Measurements from ENCODE around the gene EFNA5. TPM values are rescaled to one million over a fixed set of nuclear protein-coding genes. Genes with fewer than 3 reads are reported as not detected.

The EFNA5 gene
- polyA plus RNA-seq, 1 donor from 2014 or later: 4.2 TPM

DNA sequence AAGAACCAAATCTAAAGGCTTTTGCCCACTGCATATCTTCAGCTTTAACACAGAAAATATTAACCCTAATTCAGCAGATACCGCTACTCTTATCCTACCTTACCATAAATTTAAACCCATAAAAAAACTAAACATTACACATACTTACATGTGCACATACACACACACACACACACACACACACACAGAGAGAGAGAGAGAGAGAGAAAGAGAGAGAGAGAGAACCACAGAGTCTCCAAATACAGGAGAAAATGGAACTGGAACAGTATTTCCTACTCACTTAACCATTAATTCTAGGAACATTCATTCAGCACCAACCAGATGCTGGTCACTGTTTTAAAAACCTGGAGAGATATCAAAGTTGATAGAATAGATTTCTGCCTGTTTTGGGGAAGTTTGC lies 53.7 kb downstream of the EFNA5 start:
- Histone ChIP-seq H3K9me2 (ENCODE audit: insufficient read depth, low read length) (no peaks in the 10 kb centered on the region), H3K4me3 (ENCODE audit: low read length) (no peak overlapping the region), H3K36me3 (ENCODE audit: insufficient read depth, low read length) (no peaks in the 10 kb centered on the region), H3K79me2 (replicated peaks; ENCODE audit: insufficient read depth, low read length) (peaks cover 42% of the 10 kb centered on the region), H3K27me3 (ENCODE audit: insufficient read depth, low read depth, low read length) (no peaks in the 10 kb centered on the region), H3K9ac (ENCODE audit: low read length) (no peak overlapping the region), H3F3A (ENCODE audit: insufficient read depth, low read length, poor library complexity, severe bottlenecking) (no peaks in the 10 kb centered on the region), H3K4me2 (ENCODE audit: low read length) (no peak overlapping the region), H3K9me3 (ENCODE audit: low read length) (no peaks in the 10 kb centered on the region), H4K20me1 (ENCODE audit: insufficient read depth) (no peaks in the 10 kb centered on the region), H2AFZ (ENCODE audit: low read depth, low read length) (no peak overlapping the region), H3K27ac (ENCODE audit: low read length) (no peak overlapping the region)
- TF ChIP-seq, protein P1, sequence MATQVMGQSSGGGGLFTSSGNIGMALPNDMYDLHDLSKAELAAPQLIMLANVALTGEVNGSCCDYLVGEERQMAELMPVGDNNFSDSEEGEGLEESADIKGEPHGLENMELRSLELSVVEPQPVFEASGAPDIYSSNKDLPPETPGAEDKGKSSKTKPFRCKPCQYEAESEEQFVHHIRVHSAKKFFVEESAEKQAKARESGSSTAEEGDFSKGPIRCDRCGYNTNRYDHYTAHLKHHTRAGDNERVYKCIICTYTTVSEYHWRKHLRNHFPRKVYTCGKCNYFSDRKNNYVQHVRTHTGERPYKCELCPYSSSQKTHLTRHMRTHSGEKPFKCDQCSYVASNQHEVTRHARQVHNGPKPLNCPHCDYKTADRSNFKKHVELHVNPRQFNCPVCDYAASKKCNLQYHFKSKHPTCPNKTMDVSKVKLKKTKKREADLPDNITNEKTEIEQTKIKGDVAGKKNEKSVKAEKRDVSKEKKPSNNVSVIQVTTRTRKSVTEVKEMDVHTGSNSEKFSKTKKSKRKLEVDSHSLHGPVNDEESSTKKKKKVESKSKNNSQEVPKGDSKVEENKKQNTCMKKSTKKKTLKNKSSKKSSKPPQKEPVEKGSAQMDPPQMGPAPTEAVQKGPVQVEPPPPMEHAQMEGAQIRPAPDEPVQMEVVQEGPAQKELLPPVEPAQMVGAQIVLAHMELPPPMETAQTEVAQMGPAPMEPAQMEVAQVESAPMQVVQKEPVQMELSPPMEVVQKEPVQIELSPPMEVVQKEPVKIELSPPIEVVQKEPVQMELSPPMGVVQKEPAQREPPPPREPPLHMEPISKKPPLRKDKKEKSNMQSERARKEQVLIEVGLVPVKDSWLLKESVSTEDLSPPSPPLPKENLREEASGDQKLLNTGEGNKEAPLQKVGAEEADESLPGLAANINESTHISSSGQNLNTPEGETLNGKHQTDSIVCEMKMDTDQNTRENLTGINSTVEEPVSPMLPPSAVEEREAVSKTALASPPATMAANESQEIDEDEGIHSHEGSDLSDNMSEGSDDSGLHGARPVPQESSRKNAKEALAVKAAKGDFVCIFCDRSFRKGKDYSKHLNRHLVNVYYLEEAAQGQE (IDR thresholded peaks at IDR 0.05; ENCODE audit: borderline replicate concordance): no peak
- no peak for TF ChIP-seq MXI1 (conservative IDR thresholded peaks at IDR 0.05; ENCODE audit: poor library complexity, severe bottlenecking)
- TF ChIP-seq RAD21 (conservative IDR thresholded peaks at IDR 0.05): no peak
- TF ChIP-seq EZH2 (IDR thresholded peaks at IDR 0.05; ENCODE audit: borderline replicate concordance, insufficient read depth, low read length, poor library complexity, severe bottlenecking): no peak
- TF ChIP-seq SMC3 (conservative IDR thresholded peaks at IDR 0.05; ENCODE audit: poor library complexity): no peak
- TF ChIP-seq, protein P2, sequence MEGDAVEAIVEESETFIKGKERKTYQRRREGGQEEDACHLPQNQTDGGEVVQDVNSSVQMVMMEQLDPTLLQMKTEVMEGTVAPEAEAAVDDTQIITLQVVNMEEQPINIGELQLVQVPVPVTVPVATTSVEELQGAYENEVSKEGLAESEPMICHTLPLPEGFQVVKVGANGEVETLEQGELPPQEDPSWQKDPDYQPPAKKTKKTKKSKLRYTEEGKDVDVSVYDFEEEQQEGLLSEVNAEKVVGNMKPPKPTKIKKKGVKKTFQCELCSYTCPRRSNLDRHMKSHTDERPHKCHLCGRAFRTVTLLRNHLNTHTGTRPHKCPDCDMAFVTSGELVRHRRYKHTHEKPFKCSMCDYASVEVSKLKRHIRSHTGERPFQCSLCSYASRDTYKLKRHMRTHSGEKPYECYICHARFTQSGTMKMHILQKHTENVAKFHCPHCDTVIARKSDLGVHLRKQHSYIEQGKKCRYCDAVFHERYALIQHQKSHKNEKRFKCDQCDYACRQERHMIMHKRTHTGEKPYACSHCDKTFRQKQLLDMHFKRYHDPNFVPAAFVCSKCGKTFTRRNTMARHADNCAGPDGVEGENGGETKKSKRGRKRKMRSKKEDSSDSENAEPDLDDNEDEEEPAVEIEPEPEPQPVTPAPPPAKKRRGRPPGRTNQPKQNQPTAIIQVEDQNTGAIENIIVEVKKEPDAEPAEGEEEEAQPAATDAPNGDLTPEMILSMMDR (IDR thresholded peaks at IDR 0.05; ENCODE audit: poor library complexity, severe bottlenecking): no peak
- TF ChIP-seq EP300 (conservative IDR thresholded peaks at IDR 0.05; ENCODE audit: poor library complexity, severe bottlenecking): no peak
- no peak for TF ChIP-seq POLR2AphosphoS5 (IDR thresholded peaks at IDR 0.05)
- no peak for TF ChIP-seq TAF1 (IDR thresholded peaks at IDR 0.05; ENCODE audit: low read depth)

DNA sequence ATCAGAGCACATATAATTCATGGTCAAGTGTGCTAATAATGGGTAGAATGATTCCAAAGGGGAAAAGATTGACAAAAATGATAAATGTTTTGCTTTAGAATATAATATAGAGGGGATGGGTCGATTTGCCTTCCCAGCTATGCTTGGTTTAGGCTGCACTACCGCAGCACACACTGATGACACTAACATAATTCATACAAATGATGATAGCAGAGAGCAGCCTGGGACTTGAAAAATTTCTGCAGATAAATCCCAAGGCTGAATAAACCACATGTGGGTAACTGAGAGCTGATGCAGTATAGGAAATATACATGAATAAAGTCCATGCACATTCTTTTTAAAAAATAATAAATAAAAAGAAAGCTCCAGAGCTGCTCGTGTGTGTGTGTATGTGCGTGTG lies 54.5 kb downstream of the EFNA5 start:
- Histone ChIP-seq H3K27me3 (ENCODE audit: insufficient read depth, low read depth, low read length) (no peaks in the 10 kb centered on the region), H3K9me2 (ENCODE audit: insufficient read depth, low read length) (no peaks in the 10 kb centered on the region), H3K9ac (ENCODE audit: low read length) (no peak overlapping the region), H3K9me3 (ENCODE audit: low read length) (no peaks in the 10 kb centered on the region), H4K20me1 (ENCODE audit: insufficient read depth) (no peaks in the 10 kb centered on the region), H3K4me2 (ENCODE audit: low read length) (no peak overlapping the region), H3K27ac (ENCODE audit: low read length) (no peak overlapping the region), H3K79me2 (replicated peaks; ENCODE audit: insufficient read depth, low read length) (peaks cover 42% of the 10 kb centered on the region), H3K36me3 (ENCODE audit: insufficient read depth, low read length) (no peaks in the 10 kb centered on the region), H2AFZ (ENCODE audit: low read depth, low read length) (no peak overlapping the region), H3F3A (ENCODE audit: insufficient read depth, low read length, poor library complexity, severe bottlenecking) (no peaks in the 10 kb centered on the region), H3K4me3 (ENCODE audit: low read length) (no peak overlapping the region)
- TF ChIP-seq SMC3 (conservative IDR thresholded peaks at IDR 0.05; ENCODE audit: poor library complexity) (no peak), TAF1 (IDR thresholded peaks at IDR 0.05; ENCODE audit: low read depth) (no peak), RAD21 (conservative IDR thresholded peaks at IDR 0.05) (no peak), POLR2AphosphoS5 (IDR thresholded peaks at IDR 0.05) (no peak), EP300 (conservative IDR thresholded peaks at IDR 0.05; ENCODE audit: poor library complexity, severe bottlenecking) (no peak), EZH2 (IDR thresholded peaks at IDR 0.05; ENCODE audit: borderline replicate concordance, insufficient read depth, low read length, poor library complexity, severe bottlenecking) (no peak), MXI1 (conservative IDR thresholded peaks at IDR 0.05; ENCODE audit: poor library complexity, severe bottlenecking) (no peak)
- TF ChIP-seq, protein P1 (IDR thresholded peaks at IDR 0.05; ENCODE audit: borderline replicate concordance): no peak
- TF ChIP-seq, protein P2 (IDR thresholded peaks at IDR 0.05; ENCODE audit: poor library complexity, severe bottlenecking): no peak

Measured in neural cell (in vitro differentiated cells).